Astrocyte of the spinal cord (primary cell): ENCODE measurements around the gene HK2.

Experiments
- DNase-seq: peaks from one replicate; pipeline ENCODE4 v3.0.0; 2011; ENCODE audit warnings: low read depth, low spot score
- H3K4me3 ChIP-seq: 2 replicates; pipeline ENCODE4 v1.5.1; 2011; ENCODE audit warnings: low read depth, mild to moderate bottlenecking, low read length, moderate library complexity
- in situ Hi-C: cut with HindIII; loops from 2 replicates; pipeline ENCODE4 v1.10.0; 2017; ENCODE audit warnings: low sequenced_read_pairs
- TF ChIP-seq, protein P1 (sequence below): IDR thresholded peaks from 2 replicates; pipeline ENCODE4 v1.5.1; 2012; ENCODE audit warnings: low read depth, mild to moderate bottlenecking, low read length, inconsistent platforms

The HK2 gene

DNA sequence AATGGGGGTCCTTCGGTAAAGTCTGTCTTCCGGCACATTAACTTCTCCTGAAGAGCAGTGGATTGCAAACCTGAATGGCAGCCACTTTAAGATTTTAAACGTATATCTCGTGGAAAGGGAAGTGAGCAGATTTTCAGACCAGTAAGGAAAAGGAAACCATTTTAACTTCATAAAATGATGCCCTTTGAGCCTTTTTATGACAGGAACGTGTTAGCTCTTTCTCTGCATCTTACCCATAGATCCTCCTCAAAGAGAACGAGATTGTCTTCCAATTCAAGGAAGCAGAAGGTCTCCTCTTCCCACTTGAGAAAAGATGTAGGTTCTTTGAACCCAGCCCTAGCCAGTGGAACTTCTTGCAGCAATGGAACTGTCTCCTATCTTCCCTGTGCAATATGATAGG, 35.6 kb downstream of the HK2 start:
- no peak overlapping the region for H3K4me3 ChIP-seq
- no peak for DNase-seq
- in situ Hi-C loops: no loop called here
- TF ChIP-seq, protein P1, sequence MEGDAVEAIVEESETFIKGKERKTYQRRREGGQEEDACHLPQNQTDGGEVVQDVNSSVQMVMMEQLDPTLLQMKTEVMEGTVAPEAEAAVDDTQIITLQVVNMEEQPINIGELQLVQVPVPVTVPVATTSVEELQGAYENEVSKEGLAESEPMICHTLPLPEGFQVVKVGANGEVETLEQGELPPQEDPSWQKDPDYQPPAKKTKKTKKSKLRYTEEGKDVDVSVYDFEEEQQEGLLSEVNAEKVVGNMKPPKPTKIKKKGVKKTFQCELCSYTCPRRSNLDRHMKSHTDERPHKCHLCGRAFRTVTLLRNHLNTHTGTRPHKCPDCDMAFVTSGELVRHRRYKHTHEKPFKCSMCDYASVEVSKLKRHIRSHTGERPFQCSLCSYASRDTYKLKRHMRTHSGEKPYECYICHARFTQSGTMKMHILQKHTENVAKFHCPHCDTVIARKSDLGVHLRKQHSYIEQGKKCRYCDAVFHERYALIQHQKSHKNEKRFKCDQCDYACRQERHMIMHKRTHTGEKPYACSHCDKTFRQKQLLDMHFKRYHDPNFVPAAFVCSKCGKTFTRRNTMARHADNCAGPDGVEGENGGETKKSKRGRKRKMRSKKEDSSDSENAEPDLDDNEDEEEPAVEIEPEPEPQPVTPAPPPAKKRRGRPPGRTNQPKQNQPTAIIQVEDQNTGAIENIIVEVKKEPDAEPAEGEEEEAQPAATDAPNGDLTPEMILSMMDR: no peak

DNA sequence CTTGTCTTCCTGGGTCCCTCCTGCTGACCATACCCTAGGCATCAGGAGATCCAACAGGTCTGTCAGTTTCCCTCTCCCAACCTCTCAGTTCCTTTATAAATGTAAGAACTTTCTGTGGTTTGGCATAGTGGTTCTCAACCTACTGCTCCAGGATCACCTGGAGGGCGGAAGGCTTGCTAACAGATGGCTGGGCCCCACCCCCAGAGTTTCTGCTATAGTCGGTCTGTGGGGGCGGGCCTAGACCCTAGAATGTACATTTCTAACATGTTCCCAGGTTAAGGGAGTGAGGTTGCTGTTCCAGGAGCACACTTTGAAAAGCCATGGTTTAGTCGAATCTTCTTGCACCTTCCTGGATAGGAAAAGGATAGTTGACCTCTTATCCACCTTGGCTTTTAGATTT, 37.0 kb downstream of the HK2 start:
- no peak for DNase-seq
- in situ Hi-C loops: no loop called here
- TF ChIP-seq, protein P1: no peak
- H3K4me3 ChIP-seq: no peak overlapping the region

GRCh38 chr2:74871414-74871813, 37.5 kb downstream of the HK2 start:
- in situ Hi-C loops: no loop called here
- TF ChIP-seq, protein P1: no peak
- no peak overlapping the region for H3K4me3 ChIP-seq
- DNase-seq: no peak

- TF ChIP-seq, protein P1: no peak
- DNase-seq: no peak
- no peak overlapping the region for H3K4me3 ChIP-seq
- in situ Hi-C loops: no loop called here
Observed at GRCh38 chr2:74872389-74872836, 38.5 kb downstream of the HK2 start.

- TF ChIP-seq, protein P1: no peak
- no peak overlapping the region for H3K4me3 ChIP-seq
- in situ Hi-C loops: no loop called here
- no peak for DNase-seq
Observed at GRCh38 chr2:74873012-74873665, 39.2 kb downstream of the HK2 start.

DNA sequence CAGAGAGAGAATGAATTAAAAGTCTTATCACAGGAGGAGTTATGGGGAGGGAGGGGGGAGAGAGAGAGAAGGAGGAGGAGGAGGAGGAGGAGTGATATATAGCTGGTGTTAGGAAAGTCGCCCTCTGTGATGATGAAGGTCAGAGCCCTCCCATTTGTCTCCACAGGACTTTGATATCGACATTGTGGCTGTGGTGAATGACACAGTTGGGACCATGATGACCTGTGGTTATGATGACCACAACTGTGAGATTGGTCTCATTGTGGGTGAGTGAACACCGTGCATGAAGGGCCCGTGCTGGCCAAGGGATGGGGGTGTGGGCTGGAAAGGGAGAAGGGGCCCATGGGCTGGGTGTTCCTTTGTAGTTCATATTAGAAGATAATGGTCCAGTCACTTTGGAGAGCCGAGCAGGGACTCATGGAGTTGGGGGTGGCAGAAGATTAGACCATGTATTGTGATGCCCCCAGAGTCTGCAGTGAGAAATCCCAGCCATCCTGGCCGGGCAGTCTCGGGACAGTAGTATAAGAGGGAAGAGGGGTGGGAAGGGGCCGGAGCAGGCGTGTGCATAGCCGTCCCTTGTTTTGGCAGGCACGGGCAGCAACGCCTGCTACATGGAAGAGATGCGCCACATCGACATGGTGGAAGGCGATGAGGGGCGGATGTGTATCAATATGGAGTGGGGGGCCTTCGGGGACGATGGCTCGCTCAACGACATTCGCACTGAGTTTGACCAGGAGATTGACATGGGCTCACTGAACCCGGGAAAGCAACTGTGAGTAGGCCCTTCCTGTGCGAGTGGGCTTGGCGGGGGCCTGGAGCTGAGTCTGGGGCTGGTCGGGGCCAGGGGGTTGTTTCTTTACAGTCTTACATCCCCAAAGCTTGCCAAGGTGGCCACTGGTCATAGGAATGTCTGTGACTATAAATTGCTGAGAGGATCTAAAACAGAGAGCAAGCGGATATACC, 40.0 kb downstream of the HK2 start:
- no peak for DNase-seq

More for the DNA sequence above, 40.0 kb downstream of the HK2 start:
- no peak overlapping the region for H3K4me3 ChIP-seq
- TF ChIP-seq, protein P1: no peak
- in situ Hi-C loops: no loop called here
